HUES6 (cell line): ENCODE measurements around the gene RAX2.

Source experiments
- H3K27ac ChIP-seq: 2 replicates; pipeline ENCODE4 v1.7.0; 2013; ENCODE audit warnings: low read depth, mild to moderate bottlenecking, low read length, inconsistent platforms
- H3K27me3 ChIP-seq: 2 replicates; pipeline ENCODE4 v1.6.1; 2013; ENCODE audit warnings: low read length; ENCODE audit not compliant: control insufficient read depth, insufficient read depth
- H3K36me3 ChIP-seq: 2 replicates; pipeline ENCODE4 v1.6.1; 2013; ENCODE audit warnings: low read length; ENCODE audit not compliant: control insufficient read depth, insufficient read depth
- H3K4me1 ChIP-seq: 2 replicates; pipeline ENCODE4 v1.6.1; 2013; ENCODE audit warnings: low read length; ENCODE audit not compliant: control insufficient read depth, insufficient read depth
- H3K4me3 ChIP-seq: 2 replicates; pipeline ENCODE4 v1.5.1; 2013; ENCODE audit warnings: low read depth, low read length
- H3K9ac ChIP-seq: one replicate; pipeline ENCODE4 v1.6.1; 2013; ENCODE audit warnings: mild to moderate bottlenecking, low read length
- H3K9me3 ChIP-seq: 2 replicates; pipeline ENCODE4 v1.6.1; 2013; ENCODE audit warnings: low read depth, low read length; ENCODE audit not compliant: control insufficient read depth, insufficient read depth

RAX2 gene

GRCh38 chr19:3723110-3723488, 48.9 kb downstream of the RAX2 start:
- H3K27ac ChIP-seq, result no peak overlapping the region

GRCh38 chr19:3722443-3723109, 49.5 kb downstream of the RAX2 start:
- Histone ChIP-seq H3K36me3 (no peaks in the 10 kb centered on the region), H3K9me3 (no peaks in the 10 kb centered on the region), H3K27ac (no peak overlapping the region; the same call in 1 of the 2 replicates), H3K27me3 (peaks cover 9% of the 10 kb centered on the region; the same call in 1 of the 2 replicates), H3K4me3 (peak overlapping the region; percentile 88), H3K9ac (peak overlapping the region; percentile 57), H3K4me1 (peaks cover 14% of the 10 kb centered on the region)

More at GRCh38 chr19:3723110-3723488, 48.9 kb downstream of the RAX2 start:
- Histone ChIP-seq H3K4me3 (peak overlapping the region; percentile 88), H3K27me3 (peaks cover 9% of the 10 kb centered on the region; the same call in 1 of the 2 replicates), H3K36me3 (no peaks in the 10 kb centered on the region), H3K9me3 (no peaks in the 10 kb centered on the region), H3K4me1 (peaks cover 14% of the 10 kb centered on the region), H3K9ac (no peak overlapping the region)

GRCh38 chr19:3721887-3722442, 50.1 kb downstream of the RAX2 start:
- Histone ChIP-seq H3K36me3 (no peaks in the 10 kb centered on the region), H3K4me1 (peaks cover 14% of the 10 kb centered on the region), H3K9ac (peak overlapping the region; percentile 57), H3K27ac (no peak overlapping the region; the same call in 1 of the 2 replicates), H3K4me3 (peak overlapping the region; percentile 88), H3K27me3 (peaks cover 9% of the 10 kb centered on the region; the same call in 1 of the 2 replicates), H3K9me3 (no peaks in the 10 kb centered on the region)

GRCh38 chr19:3721131-3721886, 50.7 kb downstream of the RAX2 start:
- peaks cover 9% of the 10 kb centered on the region; the same call in 1 of the 2 replicates for H3K27me3 ChIP-seq
- H3K9me3 ChIP-seq, result no peaks in the 10 kb centered on the region
- H3K36me3 ChIP-seq, result no peaks in the 10 kb centered on the region
- no peak overlapping the region for H3K27ac ChIP-seq
- peaks cover 14% of the 10 kb centered on the region for H3K4me1 ChIP-seq
- H3K4me3 ChIP-seq, result peak overlapping the region; percentile 88
- no peak overlapping the region for H3K9ac ChIP-seq

GRCh38 chr19:3720349-3720917, 51.6 kb downstream of the RAX2 start:
- H3K9ac ChIP-seq, result no peak overlapping the region
- no peaks in the 10 kb centered on the region for H3K9me3 ChIP-seq
- no peak overlapping the region for H3K4me3 ChIP-seq
- H3K36me3 ChIP-seq, result no peaks in the 10 kb centered on the region
- peaks cover 14% of the 10 kb centered on the region for H3K4me1 ChIP-seq
- no peak overlapping the region for H3K27ac ChIP-seq
- H3K27me3 ChIP-seq, result peaks cover 9% of the 10 kb centered on the region; the same call in 1 of the 2 replicates

- no peaks in the 10 kb centered on the region for H3K9me3 ChIP-seq
- H3K9ac ChIP-seq, result no peak overlapping the region
- H3K4me1 ChIP-seq, result peaks cover 14% of the 10 kb centered on the region
- no peak overlapping the region for H3K4me3 ChIP-seq
- H3K36me3 ChIP-seq, result no peaks in the 10 kb centered on the region
- H3K27me3 ChIP-seq, result peaks cover 9% of the 10 kb centered on the region; the same call in 1 of the 2 replicates
- no peak overlapping the region for H3K27ac ChIP-seq
Observed at GRCh38 chr19:3719868-3720267, 52.2 kb downstream of the RAX2 start.
